ENCODE data around the gene EDN1. TPM values are rescaled to one million over a fixed set of nuclear protein-coding genes. Genes with fewer than 3 reads are reported as not detected.

EDN1 gene
- total RNA-seq, 1 donor = 2.2 TPM

DNA sequence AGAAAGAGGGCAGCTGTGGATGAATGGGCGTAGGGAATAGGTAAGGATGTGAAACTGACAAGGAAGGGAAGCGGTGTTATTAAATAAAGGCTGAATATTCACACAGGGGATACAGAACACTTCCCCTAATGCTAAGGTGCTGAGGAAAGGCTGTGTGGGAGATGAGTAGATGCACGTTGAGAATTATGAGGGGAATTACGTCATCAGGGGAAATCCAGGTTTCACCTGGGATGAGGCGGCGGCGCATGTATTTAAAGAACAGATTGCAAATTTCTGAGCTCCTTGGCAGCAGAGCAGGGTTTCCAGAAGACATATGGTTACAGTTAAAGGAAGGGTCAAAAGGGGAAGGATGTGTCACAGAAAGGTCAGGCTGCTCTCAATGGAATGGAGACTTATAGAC lies 28.7 kb upstream of the EDN1 start:
- no peak for DNase-seq (ENCODE audit: low read depth)
- no peak overlapping the region for H3K4me3 ChIP-seq (ENCODE audit: low read depth, low read length)
- TF ChIP-seq, protein P1, sequence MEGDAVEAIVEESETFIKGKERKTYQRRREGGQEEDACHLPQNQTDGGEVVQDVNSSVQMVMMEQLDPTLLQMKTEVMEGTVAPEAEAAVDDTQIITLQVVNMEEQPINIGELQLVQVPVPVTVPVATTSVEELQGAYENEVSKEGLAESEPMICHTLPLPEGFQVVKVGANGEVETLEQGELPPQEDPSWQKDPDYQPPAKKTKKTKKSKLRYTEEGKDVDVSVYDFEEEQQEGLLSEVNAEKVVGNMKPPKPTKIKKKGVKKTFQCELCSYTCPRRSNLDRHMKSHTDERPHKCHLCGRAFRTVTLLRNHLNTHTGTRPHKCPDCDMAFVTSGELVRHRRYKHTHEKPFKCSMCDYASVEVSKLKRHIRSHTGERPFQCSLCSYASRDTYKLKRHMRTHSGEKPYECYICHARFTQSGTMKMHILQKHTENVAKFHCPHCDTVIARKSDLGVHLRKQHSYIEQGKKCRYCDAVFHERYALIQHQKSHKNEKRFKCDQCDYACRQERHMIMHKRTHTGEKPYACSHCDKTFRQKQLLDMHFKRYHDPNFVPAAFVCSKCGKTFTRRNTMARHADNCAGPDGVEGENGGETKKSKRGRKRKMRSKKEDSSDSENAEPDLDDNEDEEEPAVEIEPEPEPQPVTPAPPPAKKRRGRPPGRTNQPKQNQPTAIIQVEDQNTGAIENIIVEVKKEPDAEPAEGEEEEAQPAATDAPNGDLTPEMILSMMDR (IDR thresholded peaks at IDR 0.05; ENCODE audit: insufficient read depth, low read depth, low read length) = no peak

DNA sequence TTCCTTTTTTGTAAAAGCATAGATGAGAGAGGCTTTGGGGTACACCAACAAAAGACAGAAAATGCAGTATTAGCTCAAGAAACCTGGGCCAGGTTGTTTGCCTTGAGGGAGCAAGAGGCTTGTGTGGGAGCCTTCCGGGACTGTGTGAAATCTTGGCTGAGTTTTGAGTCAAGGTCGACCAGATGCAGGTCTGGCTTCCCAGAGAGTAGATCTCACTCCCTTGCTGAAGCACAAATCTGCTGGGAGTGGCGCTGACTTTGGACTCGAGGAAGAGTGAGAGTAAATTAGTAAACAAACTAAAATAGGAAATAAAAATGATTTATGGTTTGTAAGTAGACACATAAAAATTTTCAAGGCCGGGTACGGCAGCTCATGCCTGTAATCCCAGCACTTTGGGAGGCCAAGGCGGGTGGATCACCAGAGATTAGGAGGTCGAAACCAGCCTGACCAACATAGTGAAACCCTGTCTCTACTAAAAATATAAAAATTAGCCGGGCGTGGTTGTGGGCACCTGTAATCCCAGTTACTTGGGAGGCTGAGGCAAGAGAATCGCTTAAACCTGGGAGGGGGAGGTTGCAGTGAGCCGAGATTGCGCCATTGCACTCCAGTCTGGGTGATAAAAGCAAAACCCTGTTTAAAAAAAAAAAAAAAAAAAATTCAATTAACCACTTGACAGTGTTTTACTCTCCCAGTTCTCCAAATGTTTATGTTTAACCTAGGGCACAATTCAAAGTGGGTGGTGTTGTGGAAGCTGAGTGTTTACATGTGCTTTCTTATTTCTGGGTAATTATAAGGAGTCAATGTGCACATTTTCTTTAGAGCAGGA lies 27.7 kb upstream of the EDN1 start:
- TF ChIP-seq, protein P1 (IDR thresholded peaks at IDR 0.05; ENCODE audit: insufficient read depth, low read depth, low read length) = no peak
- H3K4me3 ChIP-seq (ENCODE audit: low read depth, low read length) = no peak overlapping the region
- DNase-seq (ENCODE audit: low read depth) = peak; percentile 82

DNA sequence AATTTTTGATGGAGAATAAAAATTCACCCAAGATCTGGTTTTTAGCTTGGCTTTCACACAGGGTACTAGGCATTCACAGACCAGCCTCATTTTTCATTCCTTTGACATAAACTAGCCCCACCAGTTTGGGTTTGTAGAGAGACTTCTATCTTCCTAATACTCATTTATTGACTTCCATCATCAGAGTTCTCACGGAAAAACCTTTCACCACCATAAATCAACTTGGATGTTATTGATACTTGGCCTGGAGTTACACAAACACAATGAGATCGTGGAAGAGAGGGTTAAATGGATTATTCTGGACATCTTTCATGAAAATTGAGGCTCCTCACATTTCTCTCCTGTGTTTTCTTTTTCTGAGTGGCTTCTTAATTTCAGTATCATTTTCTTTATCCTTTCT lies 26.8 kb upstream of the EDN1 start:
- TF ChIP-seq, protein P1 (IDR thresholded peaks at IDR 0.05; ENCODE audit: insufficient read depth, low read depth, low read length) = no peak
- no peak for DNase-seq (ENCODE audit: low read depth)
- no peak overlapping the region for H3K4me3 ChIP-seq (ENCODE audit: low read depth, low read length)

DNA sequence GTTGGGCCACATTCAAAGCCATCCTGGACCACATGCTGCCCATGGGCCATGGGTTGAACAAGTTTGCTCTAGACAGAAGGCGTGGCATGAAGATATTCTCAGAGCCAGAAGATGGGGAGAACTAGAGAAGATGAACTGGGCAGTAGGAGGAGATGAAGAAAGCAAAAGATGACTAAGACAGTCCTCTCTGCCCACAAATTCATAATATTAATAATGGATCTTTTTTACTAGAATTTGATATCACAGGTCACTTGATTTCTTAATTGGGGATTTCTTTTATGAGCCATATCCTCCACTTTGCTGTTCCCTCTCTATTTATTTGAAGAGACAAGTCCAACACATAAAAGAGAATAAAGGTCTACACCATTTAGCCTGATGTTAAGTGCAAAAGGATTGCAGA lies 25.5 kb upstream of the EDN1 start:
- no peak overlapping the region for H3K4me3 ChIP-seq (ENCODE audit: low read depth, low read length)
- TF ChIP-seq, protein P1 (IDR thresholded peaks at IDR 0.05; ENCODE audit: insufficient read depth, low read depth, low read length) = no peak
- no peak for DNase-seq (ENCODE audit: low read depth)

DNA sequence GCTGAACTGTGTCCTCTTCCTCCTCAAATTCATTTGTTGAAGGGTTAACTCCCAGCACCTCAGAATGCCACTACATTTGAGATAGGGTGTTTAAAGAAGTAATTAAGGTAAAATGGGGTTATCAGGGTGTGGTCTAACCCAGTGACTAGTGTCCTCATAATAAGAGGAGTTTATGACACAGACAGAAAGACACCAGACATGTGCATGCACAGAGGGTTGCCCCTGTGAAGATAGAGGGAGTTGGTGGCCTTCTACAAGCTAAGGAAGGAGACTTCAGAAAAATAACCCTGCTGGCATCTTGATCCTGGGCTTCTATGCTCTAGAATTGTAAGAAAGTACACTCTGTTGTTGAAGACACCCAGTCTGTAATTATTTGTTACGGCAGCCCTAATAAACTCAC lies 24.9 kb upstream of the EDN1 start:
- H3K4me3 ChIP-seq (ENCODE audit: low read depth, low read length) = no peak overlapping the region
- DNase-seq (ENCODE audit: low read depth) = no peak
- TF ChIP-seq, protein P1 (IDR thresholded peaks at IDR 0.05; ENCODE audit: insufficient read depth, low read depth, low read length) = no peak

DNA sequence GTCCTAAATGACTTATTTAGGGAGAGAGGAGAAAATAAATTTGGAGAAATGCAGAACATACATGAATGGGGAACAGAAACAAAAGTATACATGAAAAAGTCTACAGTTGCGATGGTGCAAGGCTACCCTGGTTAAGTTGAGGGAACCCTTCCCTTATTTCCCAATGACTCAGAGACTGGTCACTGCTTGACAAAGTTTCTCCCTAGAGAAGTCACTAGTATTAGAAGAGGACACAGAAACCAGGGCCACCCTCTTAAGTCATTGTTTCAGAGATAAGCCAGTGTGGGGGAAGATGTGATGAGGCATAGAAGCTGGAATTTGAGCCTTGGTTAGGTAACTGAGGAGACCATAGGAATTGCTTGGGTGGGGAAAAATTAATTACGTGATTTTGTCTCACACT lies 24.4 kb upstream of the EDN1 start:
- TF ChIP-seq, protein P1 (IDR thresholded peaks at IDR 0.05; ENCODE audit: insufficient read depth, low read depth, low read length) = no peak
- DNase-seq (ENCODE audit: low read depth) = no peak

DNA sequence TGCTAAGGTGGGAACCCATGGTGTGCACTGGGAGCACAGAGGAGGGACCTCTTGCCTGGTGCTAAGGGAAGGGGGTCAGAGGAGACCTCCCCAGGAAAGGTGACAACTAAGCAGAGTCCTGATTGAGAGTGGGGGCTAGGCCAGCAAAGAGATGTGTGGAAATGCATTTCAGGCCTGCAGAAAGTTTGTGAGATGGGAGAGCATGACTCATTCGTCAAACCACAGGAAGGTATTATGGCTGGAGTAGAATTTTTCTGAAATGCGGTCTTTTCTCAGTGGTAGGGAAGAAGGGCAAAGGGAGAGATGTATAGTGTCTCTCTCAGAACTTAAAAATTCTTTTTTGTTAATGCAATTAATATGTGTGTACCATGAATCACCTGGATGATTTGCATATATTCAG lies 23.6 kb upstream of the EDN1 start:
- DNase-seq (ENCODE audit: low read depth) = peak; percentile 58
- TF ChIP-seq, protein P1 (IDR thresholded peaks at IDR 0.05; ENCODE audit: insufficient read depth, low read depth, low read length) = no peak
- H3K4me3 ChIP-seq (ENCODE audit: low read depth, low read length) = no peak overlapping the region

More for the DNA sequence above, 24.4 kb upstream of the EDN1 start:
- no peak overlapping the region for H3K4me3 ChIP-seq (ENCODE audit: low read depth, low read length)
